Activated CD4-positive, alpha-beta memory T cell treated with anti-CD3 and anti-CD28 coated beads for 36 hours (primary cell): Measurements from ENCODE around the gene PLA1A. TPM values are rescaled to one million over a fixed set of nuclear protein-coding genes. Genes with fewer than 3 reads are reported as not detected.

ENCODE experiments used
- CTCF ChIA-PET: fragments of 350-600 bp; sonication (Branson Sonifier 250); formaldehyde crosslinking; loops from one replicate; lab custom pipeline; 2021; ENCODE audit warnings: antibody characterized with exemption, inconsistent platforms; lab: Charles Lee
- POLR2A ChIA-PET: fragments of 350-600 bp; sonication (Branson Sonifier 250); formaldehyde crosslinking; loops from one replicate; lab custom pipeline; 2021; ENCODE audit warnings: antibody characterized with exemption; lab: Charles Lee
- DNase-seq: peaks from one replicate; pipeline ENCODE4 v3.0.0-alpha.2; 2020
- H3K27ac Mint-ChIP-seq: one replicate; pipeline ENCODE4 v1.8.0; 2021; ENCODE audit warnings: mixed read lengths
- H3K27me3 Mint-ChIP-seq: one replicate; pipeline ENCODE4 v1.8.0; 2021; ENCODE audit warnings: mixed read lengths
- H3K36me3 Mint-ChIP-seq: one replicate; pipeline ENCODE4 v1.8.0; 2021; ENCODE audit warnings: mixed read lengths
- H3K4me1 Mint-ChIP-seq: one replicate; pipeline ENCODE4 v1.8.0; 2021; ENCODE audit warnings: low read depth, mixed read lengths
- H3K4me3 Mint-ChIP-seq: one replicate; pipeline ENCODE4 v1.8.0; 2021; ENCODE audit warnings: mild to moderate bottlenecking, mixed read lengths
- H3K9me3 Mint-ChIP-seq: one replicate; pipeline ENCODE4 v1.8.0; 2021; ENCODE audit warnings: mixed read lengths
- intact Hi-C: fragments of 100-400 bp; cut with micrococcal nuclease; formaldehyde crosslinking; loops from one replicate; pipeline ENCODE4 v1.15.1; 2023
- total RNA-seq, 2 experiments: library from RNA; stranded (reverse); gene quantifications; one replicate each; pipeline ENCODE4 v1.2.3, GENCODE V29; 2021

Gene PLA1A
- total RNA-seq, 2 experiments from 2014 or later = 0.31 to 0.34 TPM

- Mint-ChIP-seq H3K27ac (no peak overlapping the region), H3K4me1 (peaks cover 41% of the 10 kb centered on the region), H3K36me3 (no peaks in the 10 kb centered on the region), H3K9me3 (no peaks in the 10 kb centered on the region), H3K27me3 (peaks cover 3% of the 10 kb centered on the region), H3K4me3 (no peak overlapping the region)
- ChIA-PET CTCF (interaction anchor here (0.9 kb wide), 2 partner anchors 29 to 43 kb away, joined by 3 to 4 read pairs; no protein-coding TSS in a partner anchor), POLR2A (no interaction called here)
- DNase-seq = no peak
- intact Hi-C loops = no loop called here
These were observed 32.6 kb downstream of the PLA1A start for GRCh38 chr3:119630128-119630879.

- no peaks in the 10 kb centered on the region for H3K9me3 Mint-ChIP-seq
- H3K4me1 Mint-ChIP-seq = peaks cover 41% of the 10 kb centered on the region
- CTCF ChIA-PET = interaction anchor here (0.9 kb wide), 2 partner anchors 29 to 42 kb away, joined by 3 to 4 read pairs; no protein-coding TSS in a partner anchor
- no peak overlapping the region for H3K4me3 Mint-ChIP-seq
- intact Hi-C loops = no loop called here
- POLR2A ChIA-PET = interaction anchor here (0.6 kb wide), 1 partner anchor 44 kb away, joined by 5 read pairs; no protein-coding TSS in a partner anchor
- no peak overlapping the region for H3K27ac Mint-ChIP-seq
- H3K27me3 Mint-ChIP-seq = peaks cover 3% of the 10 kb centered on the region
- no peaks in the 10 kb centered on the region for H3K36me3 Mint-ChIP-seq
- no peak for DNase-seq
These were observed 33.2 kb downstream of the PLA1A start for GRCh38 chr3:119630880-119631329.

GRCh38 chr3:119631516-119631915 lies 33.8 kb downstream of the PLA1A start:
- intact Hi-C loops = no loop called here
- H3K4me3 Mint-ChIP-seq = no peak overlapping the region
- H3K36me3 Mint-ChIP-seq = no peaks in the 10 kb centered on the region
- peaks cover 37% of the 10 kb centered on the region for H3K4me1 Mint-ChIP-seq
- ChIA-PET POLR2A (interaction anchor here (0.6 to 0.7 kb wide), 2 partner anchors 44 to 134 kb away, joined by 3 to 5 read pairs; no protein-coding TSS in a partner anchor), CTCF (no interaction called here)
- H3K27me3 Mint-ChIP-seq = peaks cover 3% of the 10 kb centered on the region
- H3K27ac Mint-ChIP-seq = no peak overlapping the region
- H3K9me3 Mint-ChIP-seq = no peaks in the 10 kb centered on the region
- no peak for DNase-seq

- ChIA-PET POLR2A (no interaction called here), CTCF (no interaction called here)
- Mint-ChIP-seq H3K4me3 (no peak overlapping the region), H3K36me3 (no peaks in the 10 kb centered on the region), H3K9me3 (no peaks in the 10 kb centered on the region), H3K27ac (no peak overlapping the region), H3K4me1 (peaks cover 33% of the 10 kb centered on the region), H3K27me3 (peaks cover 3% of the 10 kb centered on the region)
- DNase-seq = no peak
- intact Hi-C loops = no loop called here
These were observed 34.5 kb downstream of the PLA1A start for GRCh38 chr3:119632216-119632615.

GRCh38 chr3:119632829-119633228 lies 35.1 kb downstream of the PLA1A start:
- ChIA-PET POLR2A (no interaction called here), CTCF (no interaction called here)
- H3K27me3 Mint-ChIP-seq = peaks cover 3% of the 10 kb centered on the region
- H3K4me1 Mint-ChIP-seq = peaks cover 32% of the 10 kb centered on the region
- no peak overlapping the region for H3K27ac Mint-ChIP-seq
- intact Hi-C loops = no loop called here
- no peaks in the 10 kb centered on the region for H3K9me3 Mint-ChIP-seq
- peaks cover 1% of the 10 kb centered on the region for H3K36me3 Mint-ChIP-seq
- no peak for DNase-seq
- no peak overlapping the region for H3K4me3 Mint-ChIP-seq

- intact Hi-C loops = no loop called here
- POLR2A ChIA-PET = interaction anchor here (1.3 kb wide), 1 partner anchor 8 kb away, joined by 4 read pairs; no protein-coding TSS in a partner anchor
- H3K4me1 Mint-ChIP-seq = peaks cover 35% of the 10 kb centered on the region
These were observed 38.0 kb downstream of the PLA1A start for GRCh38 chr3:119635719-119636118.

GRCh38 chr3:119636249-119636648 lies 38.6 kb downstream of the PLA1A start:
- H3K9me3 Mint-ChIP-seq = peaks cover 1% of the 10 kb centered on the region
- H3K27ac Mint-ChIP-seq = no peak overlapping the region
- no peak overlapping the region for H3K4me3 Mint-ChIP-seq
- no peak for DNase-seq
- peaks cover 16% of the 10 kb centered on the region for H3K36me3 Mint-ChIP-seq
- CTCF ChIA-PET = interaction anchor here (1.2 to 1.6 kb wide), 3 partner anchors 27 to 39 kb away, joined by 3 to 4 read pairs (median 4); no protein-coding TSS in a partner anchor
- intact Hi-C loops = no loop called here
- H3K4me1 Mint-ChIP-seq = peaks cover 32% of the 10 kb centered on the region
- no peaks in the 10 kb centered on the region for H3K27me3 Mint-ChIP-seq
- POLR2A ChIA-PET = interaction anchor here (1.3 kb wide), 1 partner anchor 8 kb away, joined by 4 read pairs; no protein-coding TSS in a partner anchor

More at GRCh38 chr3:119635719-119636118, 38.0 kb downstream of the PLA1A start:
- CTCF ChIA-PET = interaction anchor here (1.1 kb wide), 1 partner anchor 34 kb away, joined by 3 read pairs; no protein-coding TSS in a partner anchor
- H3K4me3 Mint-ChIP-seq = no peak overlapping the region
- no peak overlapping the region for H3K27ac Mint-ChIP-seq
- no peak for DNase-seq
- H3K27me3 Mint-ChIP-seq = no peaks in the 10 kb centered on the region
- H3K36me3 Mint-ChIP-seq = peaks cover 12% of the 10 kb centered on the region
- no peaks in the 10 kb centered on the region for H3K9me3 Mint-ChIP-seq

- DNase-seq = no peak
- H3K27me3 Mint-ChIP-seq = no peaks in the 10 kb centered on the region
- ChIA-PET CTCF (interaction anchor here (1.2 to 1.6 kb wide), 3 partner anchors 26 to 38 kb away, joined by 3 to 4 read pairs (median 4); no protein-coding TSS in a partner anchor), POLR2A (interaction anchor here (0.7 to 1.3 kb wide), 3 partner anchors 9 to 343 kb away, joined by 4 to 5 read pairs (median 4); partner anchors contain the start of gene ARHGAP31)
- H3K4me3 Mint-ChIP-seq = no peak overlapping the region
- peaks cover 20% of the 10 kb centered on the region for H3K36me3 Mint-ChIP-seq
- H3K27ac Mint-ChIP-seq = peak overlapping the region; percentile 5
- H3K9me3 Mint-ChIP-seq = peaks cover 4% of the 10 kb centered on the region
- H3K4me1 Mint-ChIP-seq = peaks cover 37% of the 10 kb centered on the region
- intact Hi-C loops = no loop called here
These were observed 39.4 kb downstream of the PLA1A start for GRCh38 chr3:119636891-119637611.

GRCh38 chr3:119637679-119638477 lies 40.2 kb downstream of the PLA1A start:
- ChIA-PET CTCF (interaction anchor here (1.0 to 1.6 kb wide), 2 partner anchors 10 to 37 kb away, joined by 3 to 4 read pairs; no protein-coding TSS in a partner anchor), POLR2A (interaction anchor here (0.7 to 1.1 kb wide), 2 partner anchors 31 to 344 kb away, joined by 4 to 5 read pairs; partner anchors contain the start of gene ARHGAP31)
- no peak for DNase-seq
- Mint-ChIP-seq H3K4me1 (peaks cover 45% of the 10 kb centered on the region), H3K9me3 (peaks cover 4% of the 10 kb centered on the region), H3K27me3 (no peaks in the 10 kb centered on the region), H3K36me3 (peaks cover 23% of the 10 kb centered on the region), H3K27ac (peak overlapping the region; percentile 92), H3K4me3 (no peak overlapping the region)
- intact Hi-C loops = loop anchor here (1.0 to 2.0 kb wide), 3 partner anchors 10 to 399 kb away; no protein-coding TSS in a partner anchor

GRCh38 chr3:119639494-119640350 lies 42.0 kb downstream of the PLA1A start:
- intact Hi-C loops = loop anchor here (1.0 to 2.0 kb wide), 11 partner anchors 38 to 455 kb away; partner anchors contain the start of genes COX17, GSK3B, POGLUT1 and TMEM39A
- Mint-ChIP-seq H3K4me3 (no peak overlapping the region), H3K4me1 (peaks cover 57% of the 10 kb centered on the region)

More at GRCh38 chr3:119639494-119640350, 42.0 kb downstream of the PLA1A start:
- POLR2A ChIA-PET = no interaction called here
- peak overlapping the region; percentile 92 for H3K27ac Mint-ChIP-seq
- peak; percentile 45 for DNase-seq
- H3K9me3 Mint-ChIP-seq = peaks cover 4% of the 10 kb centered on the region
- peaks cover 23% of the 10 kb centered on the region for H3K36me3 Mint-ChIP-seq
- no peaks in the 10 kb centered on the region for H3K27me3 Mint-ChIP-seq
- CTCF ChIA-PET = interaction anchor here (1.6 kb wide), 1 partner anchor 176 kb away, joined by 4 read pairs; the partner anchor contains the start of gene TMEM39A
